Measurements from ENCODE around the gene VWC2L. TPM values are rescaled to one million over a fixed set of nuclear protein-coding genes. Genes with fewer than 3 reads are reported as not detected.
A peak's percentile ranks its signal among the peaks of the same experiment; 100 is the strongest.

Gene VWC2L
- total RNA-seq, 1 donor from 2014 or later, result not detected

GRCh38 chr2:214389334-214389733 is 21.5 kb upstream of the VWC2L start:
- FAIRE-seq (no peak), DNase-seq (ENCODE audit: low read depth) (no peak)
- Histone ChIP-seq H3K4me3 (ENCODE audit: low read depth, low read length) (no peak overlapping the region), H3K27me3 (ENCODE audit: control insufficient read depth, insufficient read depth, low read length) (no peaks in the 10 kb centered on the region), H3K36me3 (ENCODE audit: control insufficient read depth, insufficient read depth, low read length) (no peaks in the 10 kb centered on the region)
- TF ChIP-seq, protein P1, sequence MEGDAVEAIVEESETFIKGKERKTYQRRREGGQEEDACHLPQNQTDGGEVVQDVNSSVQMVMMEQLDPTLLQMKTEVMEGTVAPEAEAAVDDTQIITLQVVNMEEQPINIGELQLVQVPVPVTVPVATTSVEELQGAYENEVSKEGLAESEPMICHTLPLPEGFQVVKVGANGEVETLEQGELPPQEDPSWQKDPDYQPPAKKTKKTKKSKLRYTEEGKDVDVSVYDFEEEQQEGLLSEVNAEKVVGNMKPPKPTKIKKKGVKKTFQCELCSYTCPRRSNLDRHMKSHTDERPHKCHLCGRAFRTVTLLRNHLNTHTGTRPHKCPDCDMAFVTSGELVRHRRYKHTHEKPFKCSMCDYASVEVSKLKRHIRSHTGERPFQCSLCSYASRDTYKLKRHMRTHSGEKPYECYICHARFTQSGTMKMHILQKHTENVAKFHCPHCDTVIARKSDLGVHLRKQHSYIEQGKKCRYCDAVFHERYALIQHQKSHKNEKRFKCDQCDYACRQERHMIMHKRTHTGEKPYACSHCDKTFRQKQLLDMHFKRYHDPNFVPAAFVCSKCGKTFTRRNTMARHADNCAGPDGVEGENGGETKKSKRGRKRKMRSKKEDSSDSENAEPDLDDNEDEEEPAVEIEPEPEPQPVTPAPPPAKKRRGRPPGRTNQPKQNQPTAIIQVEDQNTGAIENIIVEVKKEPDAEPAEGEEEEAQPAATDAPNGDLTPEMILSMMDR (IDR thresholded peaks at IDR 0.05; ENCODE audit: insufficient read depth, low read length, severe bottlenecking), result no peak

DNA sequence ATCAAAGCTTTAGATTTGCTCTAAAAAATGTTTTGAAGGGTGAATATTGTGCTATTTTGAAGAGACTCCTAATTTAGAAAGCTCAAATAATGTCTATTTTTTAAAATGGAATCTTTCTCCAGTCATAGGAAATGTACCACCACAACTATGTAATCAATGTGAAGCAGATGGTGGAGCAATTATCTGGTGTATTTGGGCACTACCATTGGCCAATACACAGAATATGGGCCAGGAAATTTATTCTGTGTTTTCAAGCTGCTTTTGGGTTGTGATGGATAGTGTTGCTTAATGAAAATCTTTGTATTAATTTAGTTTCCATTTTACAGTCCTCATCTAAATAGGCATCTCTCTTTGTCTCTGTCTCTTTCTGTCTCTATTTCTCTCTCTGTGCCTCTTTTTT is 17.1 kb upstream of the VWC2L start:
- FAIRE-seq, result no peak
- DNase-seq (ENCODE audit: low read depth), result no peak
- no peaks in the 10 kb centered on the region for H3K27me3 ChIP-seq (ENCODE audit: control insufficient read depth, insufficient read depth, low read length)
- H3K36me3 ChIP-seq (ENCODE audit: control insufficient read depth, insufficient read depth, low read length), result no peaks in the 10 kb centered on the region
- H3K4me3 ChIP-seq (ENCODE audit: low read depth, low read length), result no peak overlapping the region
- TF ChIP-seq, protein P1 (IDR thresholded peaks at IDR 0.05; ENCODE audit: insufficient read depth, low read length, severe bottlenecking), result no peak

DNA sequence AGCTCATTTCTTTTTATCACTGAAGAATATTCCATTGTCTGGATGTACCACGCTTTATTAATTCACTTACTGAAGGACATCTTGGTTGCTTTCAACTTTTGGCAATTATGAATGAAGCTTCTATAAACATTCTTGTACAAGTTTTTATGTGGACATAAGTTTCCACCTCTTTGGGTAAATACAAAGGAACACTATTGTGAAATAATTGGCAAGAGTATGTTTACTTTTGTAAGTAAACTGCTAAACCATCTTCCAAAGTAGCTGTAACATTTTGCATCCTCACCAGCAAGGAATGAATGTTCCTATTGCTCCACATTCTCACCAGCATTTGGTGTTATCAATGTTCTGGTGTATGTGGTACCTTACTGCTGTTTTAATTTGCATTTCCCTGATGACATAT is 15.8 kb upstream of the VWC2L start:
- Histone ChIP-seq H3K36me3 (ENCODE audit: control insufficient read depth, insufficient read depth, low read length) (no peaks in the 10 kb centered on the region), H3K4me3 (ENCODE audit: low read depth, low read length) (no peak overlapping the region), H3K27me3 (ENCODE audit: control insufficient read depth, insufficient read depth, low read length) (no peaks in the 10 kb centered on the region)
- DNase-seq (ENCODE audit: low read depth), result peak; percentile 70
- TF ChIP-seq, protein P1 (IDR thresholded peaks at IDR 0.05; ENCODE audit: insufficient read depth, low read length, severe bottlenecking), result no peak
- no peak for FAIRE-seq

GRCh38 chr2:214401580-214401979 is 9.3 kb upstream of the VWC2L start:
- Histone ChIP-seq H3K27me3 (ENCODE audit: control insufficient read depth, insufficient read depth, low read length) (no peaks in the 10 kb centered on the region), H3K4me3 (ENCODE audit: low read depth, low read length) (no peak overlapping the region), H3K36me3 (ENCODE audit: control insufficient read depth, insufficient read depth, low read length) (no peaks in the 10 kb centered on the region)
- FAIRE-seq (no peak), DNase-seq (ENCODE audit: low read depth) (peak; percentile 76)
- TF ChIP-seq, protein P1 (IDR thresholded peaks at IDR 0.05; ENCODE audit: insufficient read depth, low read length, severe bottlenecking), result no peak

GRCh38 chr2:214410128-214410775 is 602 bp upstream of the VWC2L start:
- no peak for FAIRE-seq

More at GRCh38 chr2:214410128-214410775, 602 bp upstream of the VWC2L start:
- DNase-seq (ENCODE audit: low read depth), result peak; percentile 26
- Histone ChIP-seq H3K4me3 (ENCODE audit: low read depth, low read length) (no peak overlapping the region), H3K27me3 (ENCODE audit: control insufficient read depth, insufficient read depth, low read length) (no peaks in the 10 kb centered on the region), H3K36me3 (ENCODE audit: control insufficient read depth, insufficient read depth, low read length) (no peaks in the 10 kb centered on the region)
- TF ChIP-seq, protein P1 (IDR thresholded peaks at IDR 0.05; ENCODE audit: insufficient read depth, low read length, severe bottlenecking), result no peak
